Stimulated activated CD8-positive, alpha-beta memory T cell treated with anti-CD3 and anti-CD28 coated beads, Interleukin-4, amount 100 ng/mL, for 4 hours (primary cell): Measurements from ENCODE around the gene SEPHS1.
"Not testable (repeated sequence)": the region's sequence is repeated elsewhere in the genome, so short reads cannot be mapped to it uniquely, and the experiment has no call there.

ENCODE experiments used
- DNase-seq, 2 donors: peaks; one replicate each; pipeline ENCODE4 v3.0.0-alpha.2; 2020; ENCODE audit warnings: low read depth in 2 of 2, low spot score in 1 of 2

Gene SEPHS1

DNA sequence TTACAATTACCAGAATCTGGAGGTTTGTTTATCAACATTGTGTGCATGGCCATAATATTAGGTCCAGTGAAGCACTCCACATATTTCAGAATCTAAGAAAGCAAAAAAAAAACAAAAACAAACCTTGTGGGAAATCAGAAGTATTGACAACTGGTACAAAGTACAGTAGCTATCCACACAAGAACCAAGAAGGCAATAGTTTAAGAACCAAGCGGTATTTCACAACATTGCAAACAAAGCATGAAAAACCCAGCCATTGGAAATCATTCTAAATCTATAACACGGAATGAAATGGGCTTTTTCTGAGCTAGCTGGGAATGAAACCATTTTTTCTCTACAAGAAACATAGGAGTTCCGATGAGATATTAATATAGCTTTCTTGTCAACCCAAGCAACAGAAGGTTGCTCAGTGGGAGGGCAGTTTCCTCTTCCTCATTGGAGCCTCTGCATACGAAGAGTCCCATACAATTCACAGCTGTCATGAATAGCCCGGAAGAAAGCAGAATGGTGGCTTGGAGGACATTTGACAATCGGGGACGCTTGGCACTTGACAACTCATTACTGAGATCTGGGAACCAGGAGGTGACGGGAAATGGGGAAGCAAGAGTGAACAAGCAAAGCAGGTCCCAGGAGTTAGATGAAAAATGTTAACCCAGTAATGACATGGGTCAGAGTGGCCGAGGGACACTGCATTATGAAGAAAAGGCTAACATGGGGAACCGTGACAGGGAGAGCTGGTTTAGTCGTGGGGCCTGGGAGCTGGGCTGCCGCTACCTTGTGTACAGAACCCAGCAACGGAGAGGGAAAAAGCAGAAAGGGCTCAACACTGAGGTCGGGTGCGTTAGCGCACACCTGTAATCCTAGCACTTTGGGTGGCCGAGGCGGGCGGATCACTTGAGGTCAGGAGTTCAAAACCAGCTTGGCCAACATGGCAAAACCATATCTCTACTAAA lies 56.0 kb downstream of the SEPHS1 start:
- DNase-seq, result no peak

DNA sequence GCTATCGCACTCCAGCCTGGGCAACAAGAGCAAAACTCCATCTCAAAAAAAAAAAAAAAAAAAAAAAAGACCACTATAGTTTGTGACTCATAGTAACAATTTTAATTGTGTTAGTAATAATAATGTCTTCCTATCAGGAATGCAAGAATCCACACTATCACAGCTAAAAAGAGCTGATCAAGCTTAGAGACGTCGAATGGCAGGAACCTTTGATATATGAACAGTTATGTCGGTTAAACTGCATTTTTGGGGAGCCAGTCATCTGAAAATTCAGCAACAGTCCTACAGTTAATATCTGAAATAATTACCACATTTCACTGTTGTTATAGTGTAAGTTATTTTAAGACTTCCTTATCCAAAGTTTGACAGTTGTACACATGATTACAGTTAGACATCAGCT lies 57.0 kb downstream of the SEPHS1 start:
- DNase-seq, result no peak

DNA sequence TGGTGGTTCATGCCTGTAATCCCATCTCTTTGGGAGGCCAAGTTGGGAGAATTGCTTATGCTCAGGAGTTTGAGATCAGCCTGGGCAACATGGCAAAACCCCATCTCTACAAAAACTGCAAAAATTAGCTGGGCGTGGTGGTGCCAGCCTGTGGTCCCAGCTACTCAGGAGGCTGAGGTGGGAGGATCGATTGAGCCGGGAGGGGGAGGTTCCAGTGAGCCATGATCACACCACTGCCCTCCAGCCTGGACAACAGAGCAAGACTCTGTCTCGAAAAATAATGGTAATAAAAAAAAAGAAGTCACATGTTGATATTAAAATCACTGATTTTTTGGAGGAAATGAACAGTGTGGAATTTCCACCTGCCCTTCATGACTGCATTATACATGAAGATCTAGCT lies 64.0 kb downstream of the SEPHS1 start:
- no peak for DNase-seq

DNA sequence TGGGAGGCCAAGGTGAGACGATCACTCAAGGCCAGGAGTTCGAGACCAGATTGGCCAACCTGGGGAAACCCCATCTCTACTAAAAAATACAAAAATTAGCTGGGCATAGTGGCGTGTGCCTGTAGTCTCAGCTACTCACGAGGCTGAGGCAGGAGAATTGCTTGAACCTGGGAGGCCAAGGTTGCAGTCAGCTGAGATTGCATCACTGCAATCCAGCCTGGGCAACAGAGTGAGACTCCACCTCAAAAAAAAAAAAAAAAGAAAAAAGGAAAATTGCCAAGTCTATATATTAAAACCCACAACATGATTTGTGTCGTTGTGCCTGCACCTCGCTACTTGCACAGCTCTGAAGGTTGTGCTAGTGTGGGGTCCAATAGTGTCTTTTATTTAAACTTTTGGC lies 65.7 kb downstream of the SEPHS1 start:
- DNase-seq, result not testable (repeated sequence)

DNA sequence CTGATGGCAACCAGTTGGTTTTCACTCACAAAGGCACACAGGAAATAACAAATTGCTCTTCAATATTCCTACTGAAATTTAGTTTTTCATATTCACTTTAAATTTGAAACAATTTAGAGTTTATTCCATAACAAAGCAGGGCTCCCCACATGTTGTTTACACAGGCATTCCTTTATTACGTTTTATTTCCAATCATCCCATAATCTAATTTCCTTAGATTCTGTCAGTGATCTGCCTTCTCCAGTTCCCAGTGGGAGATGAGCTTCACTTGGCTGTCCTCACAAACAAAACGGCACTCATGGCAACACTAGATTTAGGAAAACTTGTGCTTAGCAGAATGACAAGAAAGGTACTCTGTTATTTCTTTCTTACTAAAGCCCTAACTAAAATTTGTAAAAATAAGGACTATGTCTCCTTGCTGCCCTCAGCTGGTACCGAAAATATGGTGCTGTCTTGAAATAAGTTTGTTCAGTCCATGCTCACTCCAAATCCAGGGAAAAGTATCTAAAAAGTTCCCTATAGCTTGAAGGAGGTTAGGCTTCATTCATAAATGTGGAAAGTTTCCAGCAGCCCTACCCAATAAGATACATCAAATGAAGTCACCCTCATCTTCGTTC lies 71.2 kb downstream of the SEPHS1 start:
- DNase-seq, result no peak

DNA sequence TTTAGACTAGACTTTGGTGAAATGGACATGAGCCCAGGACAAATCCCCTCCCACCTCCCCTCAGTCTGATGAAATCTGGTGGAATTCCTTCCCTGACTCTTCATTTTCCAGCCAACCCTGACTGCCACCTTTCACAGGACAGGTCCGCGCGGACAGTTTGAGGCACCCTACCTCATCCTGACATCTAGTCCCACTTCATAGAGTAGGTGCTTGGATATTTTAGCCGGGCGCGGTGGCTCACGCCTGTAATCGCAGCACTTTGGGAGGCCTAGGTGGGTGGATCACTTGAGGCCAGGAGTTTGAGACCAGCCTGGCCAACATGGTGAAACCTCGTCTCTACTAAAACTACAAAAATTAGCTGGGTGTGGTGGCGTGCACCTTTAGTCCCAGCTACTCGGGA lies 71.9 kb downstream of the SEPHS1 start:
- DNase-seq, result not testable (repeated sequence)

DNA sequence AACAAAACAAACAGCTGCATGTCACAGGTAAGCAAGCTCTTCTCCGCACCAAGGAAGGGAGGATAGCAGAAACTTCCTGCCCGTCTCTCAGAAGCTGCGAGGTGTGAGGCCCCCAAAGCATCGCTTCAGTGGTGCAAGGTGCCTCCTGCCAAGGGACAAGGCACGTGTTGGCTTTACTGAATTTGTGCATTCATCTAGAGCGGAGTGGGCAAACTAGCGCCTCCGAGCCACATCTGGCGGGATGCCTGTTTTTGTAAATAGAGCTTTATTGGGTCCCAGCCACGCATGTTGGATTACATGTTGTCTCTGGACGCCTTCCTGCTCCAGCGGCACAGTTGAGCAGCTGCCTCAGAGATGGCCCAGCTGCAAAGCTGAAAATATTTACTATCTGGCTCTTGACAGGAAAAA lies 75.9 kb downstream of the SEPHS1 start:
- no peak for DNase-seq

DNA sequence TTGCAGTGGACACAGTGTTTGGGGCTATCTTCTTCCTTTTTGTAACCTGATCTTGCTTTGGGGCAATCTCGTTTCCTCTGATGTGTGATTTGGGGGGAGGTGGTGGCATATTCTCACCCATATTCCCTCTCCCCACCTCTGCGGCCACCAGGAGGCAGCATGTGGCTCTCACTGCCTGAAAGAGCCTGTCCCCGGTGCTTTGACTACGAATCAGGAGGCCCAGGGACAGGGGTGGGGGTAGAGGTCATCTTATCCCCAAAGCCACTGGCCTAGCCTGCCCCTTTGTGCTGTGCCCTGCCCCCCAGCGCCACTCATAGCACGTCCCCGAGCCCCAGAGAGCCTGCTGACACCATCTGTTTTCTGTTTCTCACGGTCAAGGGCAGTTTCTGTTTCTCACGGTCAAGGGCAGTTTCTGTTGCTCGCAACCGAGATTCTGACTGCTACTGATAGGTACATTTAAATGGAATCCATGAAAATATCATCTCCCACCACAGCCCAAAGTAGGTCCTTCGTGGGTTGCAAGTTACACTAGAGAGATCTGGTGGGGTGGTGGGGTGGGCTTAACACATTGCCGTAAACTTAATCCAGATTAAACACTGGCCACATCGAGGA lies 76.4 kb downstream of the SEPHS1 start:
- peak; percentile 2 to 10 for DNase-seq

DNA sequence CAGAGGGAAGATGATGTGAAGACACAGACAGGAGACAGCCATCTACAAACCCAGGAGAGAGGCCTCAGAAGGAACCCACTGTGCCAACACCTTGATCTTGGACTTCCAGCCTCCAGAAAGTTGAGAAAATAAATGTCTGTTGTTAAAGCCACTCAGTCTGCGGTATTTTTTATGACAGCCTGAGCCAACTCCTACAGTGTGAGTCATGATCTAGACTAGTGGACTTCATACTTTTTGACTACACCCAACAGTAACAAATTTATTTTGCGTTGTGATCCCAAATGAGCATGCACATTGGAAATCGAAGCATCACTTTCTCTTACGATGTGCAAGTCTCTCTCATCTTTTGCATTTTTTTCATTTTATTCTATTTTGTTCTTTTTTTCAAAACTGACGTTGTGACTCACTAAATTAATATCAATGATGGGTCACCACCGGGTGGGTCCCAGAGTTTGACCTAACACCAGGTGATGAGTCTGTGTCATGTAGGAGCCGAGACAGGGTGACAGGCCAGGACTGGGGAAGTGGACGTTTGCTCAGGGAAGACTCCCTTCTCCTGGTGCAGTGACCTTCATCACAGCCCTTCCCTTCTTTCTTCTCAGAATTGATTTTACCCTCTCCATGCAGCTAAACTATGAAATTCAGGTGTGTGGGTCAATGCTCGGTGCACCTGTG lies 77.1 kb downstream of the SEPHS1 start:
- no peak for DNase-seq

DNA sequence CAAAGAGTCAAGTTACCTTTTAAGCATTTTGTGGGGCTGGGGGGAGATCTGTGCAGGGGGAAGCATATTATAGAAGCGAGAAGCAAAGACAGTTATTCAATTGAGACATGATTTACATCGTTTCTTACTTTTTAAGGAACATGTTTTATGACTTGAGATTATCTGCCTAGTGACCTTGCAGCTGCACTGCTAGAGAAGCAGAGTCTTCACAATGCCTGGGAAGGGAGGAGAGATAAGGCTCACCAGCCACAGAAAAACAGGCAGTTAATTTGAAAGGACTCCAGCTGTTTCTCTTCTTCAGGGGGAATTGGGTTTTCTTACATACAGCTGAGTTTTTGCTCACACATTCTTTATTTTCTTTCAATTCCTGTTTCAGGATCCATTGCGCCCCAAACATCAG lies 79.3 kb downstream of the SEPHS1 start:
- no peak for DNase-seq

DNA sequence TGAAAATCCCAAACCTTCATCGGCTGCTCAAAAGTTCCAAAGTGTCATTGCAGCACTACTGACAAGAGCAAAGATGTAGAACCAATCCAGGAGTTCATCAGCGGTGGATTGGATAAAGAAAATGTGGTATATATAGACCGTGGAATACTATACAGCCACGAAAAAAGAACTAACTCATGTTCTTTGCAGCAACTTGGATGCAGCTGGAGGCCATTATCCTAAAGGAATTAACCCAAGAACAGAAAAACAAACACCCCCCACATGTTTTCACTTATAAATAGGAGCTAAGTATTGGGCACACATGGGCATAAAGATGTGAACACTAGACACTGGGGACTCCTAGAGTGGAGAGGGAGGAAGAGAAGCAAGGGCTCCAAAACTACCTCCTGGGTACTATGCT lies 79.8 kb downstream of the SEPHS1 start:
- no peak for DNase-seq
